T47D (cell line): ENCODE data around the gene EFCAB9.

Experiments
- DNase-seq, 2 experiments: peaks; one replicate each; pipeline versions ENCODE4 v3.0.0 to v3.0.0-alpha.2; 2011 to 2012; ENCODE audit warnings: low read depth in 1 of 2, low spot score in 1 of 2
- JUND ChIP-seq: IDR thresholded peaks from 2 replicates; pipeline ENCODE4 v1.6.1; 2012; ENCODE audit warnings: low read depth
- in situ Hi-C: cut with HindIII; loops from 2 replicates; pipeline ENCODE4 v1.10.0; 2016; ENCODE audit warnings: low sequenced_read_pairs, low pct_unique_long_range_greater_than_20kb

The EFCAB9 gene

GRCh38 chr5:172245703-172246125 is 51.7 kb downstream of the EFCAB9 start:
- no peak for TF ChIP-seq JUND
- in situ Hi-C loops: no loop called here
- no peak for DNase-seq

- no peak for DNase-seq
- in situ Hi-C loops: no loop called here
- TF ChIP-seq JUND: no peak
Measured at GRCh38 chr5:172248637-172249036, 54.7 kb downstream of the EFCAB9 start.

GRCh38 chr5:172251419-172251818 is 57.4 kb downstream of the EFCAB9 start:
- in situ Hi-C loops: no loop called here
- DNase-seq: no peak
- no peak for TF ChIP-seq JUND

DNA sequence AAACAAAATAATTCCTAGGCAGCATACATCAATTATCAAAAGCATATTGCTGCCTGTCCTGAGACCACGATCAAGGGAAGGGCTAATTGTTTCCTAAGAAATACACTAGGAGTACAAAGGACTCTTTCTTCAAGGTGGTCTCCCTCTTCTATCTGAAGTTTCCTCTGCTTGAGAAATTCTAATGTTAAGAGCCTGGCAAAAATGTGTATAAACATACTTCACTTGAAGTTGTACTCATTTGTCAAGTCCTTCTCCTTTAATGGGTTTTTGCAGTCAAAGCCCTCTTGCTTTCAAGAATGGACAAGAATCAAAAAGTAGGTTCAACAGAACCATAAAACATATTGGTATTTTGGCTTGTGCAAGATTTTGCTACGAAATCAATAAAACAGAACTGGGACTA is 58.5 kb downstream of the EFCAB9 start:
- TF ChIP-seq JUND: no peak
- no peak for DNase-seq
- in situ Hi-C loops: no loop called here
